ENCODE results near the gene STK32C.
"Not testable (repeated sequence)": the region's sequence is repeated elsewhere in the genome, so short reads cannot be mapped to it uniquely, and the experiment has no call there.

The STK32C gene

GRCh38 chr10:132279873-132280645 is 27.7 kb downstream of the STK32C start:
- no peak for DNase-seq

GRCh38 chr10:132277311-132277741 is 30.4 kb downstream of the STK32C start:
- DNase-seq = no peak

GRCh38 chr10:132276706-132277105 is 31.0 kb downstream of the STK32C start:
- no peak for DNase-seq

GRCh38 chr10:132276179-132276675 is 31.5 kb downstream of the STK32C start:
- no peak for DNase-seq

- no peak for DNase-seq
Observed at GRCh38 chr10:132275426-132276178, 32.1 kb downstream of the STK32C start.

GRCh38 chr10:132274986-132275385 is 32.8 kb downstream of the STK32C start:
- DNase-seq = no peak

- DNase-seq = no peak
Observed at GRCh38 chr10:132274581-132274980, 33.2 kb downstream of the STK32C start.

GRCh38 chr10:132273966-132274365 is 33.8 kb downstream of the STK32C start:
- DNase-seq = no peak

GRCh38 chr10:132273304-132273944 is 34.3 kb downstream of the STK32C start:
- DNase-seq = no peak

- no peak for DNase-seq
Observed at GRCh38 chr10:132272231-132272971, 35.3 kb downstream of the STK32C start.

- no peak for DNase-seq
Observed at GRCh38 chr10:132271458-132272230, 36.1 kb downstream of the STK32C start.

- no peak for DNase-seq
Observed at GRCh38 chr10:132270721-132271457, 36.9 kb downstream of the STK32C start.

- no peak for DNase-seq
Observed at GRCh38 chr10:132270256-132270655, 37.5 kb downstream of the STK32C start.

GRCh38 chr10:132269266-132270230 is 38.2 kb downstream of the STK32C start:
- DNase-seq = no peak

GRCh38 chr10:132267916-132268315 is 39.8 kb downstream of the STK32C start:
- DNase-seq = not testable (repeated sequence)

- no peak for DNase-seq
Observed at GRCh38 chr10:132266594-132267161, 41.1 kb downstream of the STK32C start.

GRCh38 chr10:132265890-132266496 is 41.8 kb downstream of the STK32C start:
- DNase-seq = no peak

GRCh38 chr10:132264966-132265889 is 42.5 kb downstream of the STK32C start:
- DNase-seq = no peak
